NCI-H2081 treated with DMSO at 0.1 percent for 48 hours (cell line): ENCODE results near the gene CUX1.
"Not testable (repeated sequence)": the region's sequence is repeated elsewhere in the genome, so short reads cannot be mapped to it uniquely, and the experiment has no call there.

Experiments
- DNase-seq: peaks from one replicate; lab custom pipeline; 2025; lab: John Stamatoyannopoulos, UW

CUX1 gene

GRCh38 chr7:101817471-101818286 lies at the start of gene CUX1:
CUX1 (plus strand) TSS chr7:101817626; CDS start chr7:101817640, 14 bp downstream.
- DNase-seq: no peak

- no peak for DNase-seq
These were observed 49.1 kb upstream of the CUX1 start for GRCh38 chr7:101768280-101768679.

- DNase-seq: no peak
These were observed 47.0 kb upstream of the CUX1 start for GRCh38 chr7:101770466-101770865.

GRCh38 chr7:101772508-101773211 lies 44.8 kb upstream of the CUX1 start:
- DNase-seq: no peak

- no peak for DNase-seq
These were observed 42.2 kb upstream of the CUX1 start for GRCh38 chr7:101775181-101775580.

- no peak for DNase-seq
These were observed 39.3 kb upstream of the CUX1 start for GRCh38 chr7:101778026-101778580.

GRCh38 chr7:101779267-101779666 lies 38.2 kb upstream of the CUX1 start:
- DNase-seq: no peak

- no peak for DNase-seq
These were observed 37.1 kb upstream of the CUX1 start for GRCh38 chr7:101780281-101780680.

GRCh38 chr7:101781439-101781838 lies 36.0 kb upstream of the CUX1 start:
- DNase-seq: no peak

GRCh38 chr7:101782476-101782875 lies 35.0 kb upstream of the CUX1 start:
- no peak for DNase-seq

- no peak for DNase-seq
These were observed 34.5 kb upstream of the CUX1 start for GRCh38 chr7:101782896-101783295.

GRCh38 chr7:101783381-101784181 lies 33.8 kb upstream of the CUX1 start:
- no peak for DNase-seq

GRCh38 chr7:101784292-101785127 lies 32.9 kb upstream of the CUX1 start:
- no peak for DNase-seq

- DNase-seq: no peak
These were observed 29.6 kb upstream of the CUX1 start for GRCh38 chr7:101787864-101788263.

- no peak for DNase-seq
These were observed 28.9 kb upstream of the CUX1 start for GRCh38 chr7:101788517-101788916.

GRCh38 chr7:101790566-101791293 lies 26.7 kb upstream of the CUX1 start:
- no peak for DNase-seq

- DNase-seq: no peak
These were observed 25.3 kb upstream of the CUX1 start for GRCh38 chr7:101792051-101792681.

- DNase-seq: not testable (repeated sequence)
These were observed 24.7 kb upstream of the CUX1 start for GRCh38 chr7:101792682-101793071.

GRCh38 chr7:101795461-101795860 lies 22.0 kb upstream of the CUX1 start:
- DNase-seq: no peak

- DNase-seq: not testable (repeated sequence)
These were observed 19.3 kb upstream of the CUX1 start for GRCh38 chr7:101798173-101798572.
